ENCODE measurements around the gene DGKH.

- no peak for TF ChIP-seq STAG1 (CRISPR knock-in tag; IDR thresholded peaks at IDR 0.05)
- no peak for TF ChIP-seq SMC3 (IDR thresholded peaks at IDR 0.05; ENCODE audit: low read length)
- no peak for TF ChIP-seq CTCF (CRISPR knock-in tag; IDR thresholded peaks at IDR 0.05)
- no peak for TF ChIP-seq NFE2L1 (CRISPR knock-in tag; IDR thresholded peaks at IDR 0.05; ENCODE audit: borderline replicate concordance)
- no peak for TF ChIP-seq ZNF274 (CRISPR knock-in tag; IDR thresholded peaks at IDR 0.05)
- no peak for TF ChIP-seq POLR2AphosphoS5 (IDR thresholded peaks at IDR 0.05; ENCODE audit: low read depth, low read length)
- TF ChIP-seq JUN (CRISPR knock-in tag; IDR thresholded peaks at IDR 0.05) = no peak
Observed at GRCh38 chr13:42152495-42152894, 104.0 kb downstream of the DGKH start.
